Measurements from ENCODE around the gene YPEL2. TPM values are rescaled to one million over a fixed set of nuclear protein-coding genes. Genes with fewer than 3 reads are reported as not detected.

The YPEL2 gene
- total and polyA plus RNA-seq, 9 donors = 6.6 to 28.1 (median 10.6) TPM

DNA sequence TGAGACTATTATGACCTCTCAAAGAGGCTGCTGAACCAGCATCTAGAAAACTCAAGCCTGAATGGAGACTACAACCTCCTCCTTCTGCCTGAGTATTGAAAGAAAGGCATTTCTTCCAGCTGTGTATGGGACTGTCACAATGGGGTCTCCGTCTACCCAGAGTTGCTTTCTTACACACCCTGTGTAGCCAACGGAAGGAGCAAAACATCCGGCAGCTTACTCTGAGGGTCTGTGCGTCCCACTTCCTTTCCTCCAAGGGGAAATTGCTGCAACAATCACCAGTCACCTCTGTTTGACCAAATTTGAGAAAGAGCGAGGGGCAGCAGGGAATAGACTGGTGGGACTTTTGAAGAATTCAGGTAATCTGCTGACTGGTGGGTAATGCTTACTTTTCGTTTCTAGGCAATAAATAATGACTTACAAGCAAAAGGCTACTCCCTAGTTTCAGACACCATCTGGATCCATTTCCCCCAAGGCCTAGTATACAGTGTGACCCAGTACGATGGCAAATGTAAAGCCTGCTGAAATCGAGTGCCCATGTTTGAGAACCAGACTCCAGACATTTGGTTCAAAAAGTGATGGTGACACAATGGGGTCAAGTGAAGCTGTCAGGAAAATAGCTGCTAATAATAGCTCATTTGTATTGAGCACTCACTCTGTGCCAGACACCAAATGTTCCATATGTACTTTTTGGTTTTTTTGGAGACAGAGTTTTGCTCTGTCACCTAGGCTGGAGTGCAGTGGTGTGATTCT is 81.7 kb downstream of the YPEL2 start:
- Histone ChIP-seq H3K4me3 (no peak overlapping the region), H3K27me3 (no peaks in the 10 kb centered on the region), H3K4me1 (ENCODE audit: insufficient read depth) (peaks cover 3% of the 10 kb centered on the region), H3K27ac (no peak overlapping the region), H3K36me3 (no peaks in the 10 kb centered on the region), H3K9me3 (no peaks in the 10 kb centered on the region)
- no peak for DNase-seq
- intact Hi-C loops (cut with DNase I) = no loop called here
- WGBS, 3 donors = 68 to 72% (median 71%) methylated on average over 8 of the region's 8 CpGs
- TF ChIP-seq, protein P1, sequence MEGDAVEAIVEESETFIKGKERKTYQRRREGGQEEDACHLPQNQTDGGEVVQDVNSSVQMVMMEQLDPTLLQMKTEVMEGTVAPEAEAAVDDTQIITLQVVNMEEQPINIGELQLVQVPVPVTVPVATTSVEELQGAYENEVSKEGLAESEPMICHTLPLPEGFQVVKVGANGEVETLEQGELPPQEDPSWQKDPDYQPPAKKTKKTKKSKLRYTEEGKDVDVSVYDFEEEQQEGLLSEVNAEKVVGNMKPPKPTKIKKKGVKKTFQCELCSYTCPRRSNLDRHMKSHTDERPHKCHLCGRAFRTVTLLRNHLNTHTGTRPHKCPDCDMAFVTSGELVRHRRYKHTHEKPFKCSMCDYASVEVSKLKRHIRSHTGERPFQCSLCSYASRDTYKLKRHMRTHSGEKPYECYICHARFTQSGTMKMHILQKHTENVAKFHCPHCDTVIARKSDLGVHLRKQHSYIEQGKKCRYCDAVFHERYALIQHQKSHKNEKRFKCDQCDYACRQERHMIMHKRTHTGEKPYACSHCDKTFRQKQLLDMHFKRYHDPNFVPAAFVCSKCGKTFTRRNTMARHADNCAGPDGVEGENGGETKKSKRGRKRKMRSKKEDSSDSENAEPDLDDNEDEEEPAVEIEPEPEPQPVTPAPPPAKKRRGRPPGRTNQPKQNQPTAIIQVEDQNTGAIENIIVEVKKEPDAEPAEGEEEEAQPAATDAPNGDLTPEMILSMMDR (IDR thresholded peaks at IDR 0.05) = no peak
- TF ChIP-seq POLR2A (IDR thresholded peaks at IDR 0.05) (no peak), EP300 (IDR thresholded peaks at IDR 0.05) (no peak)

DNA sequence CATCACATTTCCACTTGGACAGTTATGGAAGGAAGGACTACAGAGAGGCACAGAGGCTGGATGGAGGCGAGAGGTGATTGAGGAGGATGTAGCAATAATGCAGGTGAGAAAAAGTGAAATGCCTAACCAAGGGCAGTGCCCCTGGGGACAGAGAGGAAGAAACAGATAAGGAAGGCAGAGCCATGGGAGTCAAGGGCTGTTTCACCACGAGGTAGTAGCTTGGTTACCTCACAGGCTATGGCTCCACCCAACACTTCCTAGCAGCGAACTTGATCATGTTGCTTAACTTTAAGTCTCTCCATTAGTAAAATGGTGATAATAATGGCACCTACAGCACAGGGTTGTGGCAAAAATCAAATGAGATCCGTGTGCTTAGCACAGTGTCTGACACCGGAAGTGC is 83.9 kb downstream of the YPEL2 start:
- Histone ChIP-seq H3K36me3 (no peaks in the 10 kb centered on the region), H3K9me3 (no peaks in the 10 kb centered on the region), H3K4me3 (no peak overlapping the region), H3K27ac (no peak overlapping the region), H3K27me3 (no peaks in the 10 kb centered on the region), H3K4me1 (ENCODE audit: insufficient read depth) (no peaks in the 10 kb centered on the region)
- intact Hi-C loops (cut with DNase I) = no loop called here
- DNase-seq = no peak
- TF ChIP-seq POLR2A (IDR thresholded peaks at IDR 0.05) = no peak
- TF ChIP-seq, protein P1 (IDR thresholded peaks at IDR 0.05) = no peak
- no peak for TF ChIP-seq EP300 (IDR thresholded peaks at IDR 0.05)
- 70 to 82% (median 70%) methylated on average over 5 of the region's 5 CpGs for WGBS, 3 donors

DNA sequence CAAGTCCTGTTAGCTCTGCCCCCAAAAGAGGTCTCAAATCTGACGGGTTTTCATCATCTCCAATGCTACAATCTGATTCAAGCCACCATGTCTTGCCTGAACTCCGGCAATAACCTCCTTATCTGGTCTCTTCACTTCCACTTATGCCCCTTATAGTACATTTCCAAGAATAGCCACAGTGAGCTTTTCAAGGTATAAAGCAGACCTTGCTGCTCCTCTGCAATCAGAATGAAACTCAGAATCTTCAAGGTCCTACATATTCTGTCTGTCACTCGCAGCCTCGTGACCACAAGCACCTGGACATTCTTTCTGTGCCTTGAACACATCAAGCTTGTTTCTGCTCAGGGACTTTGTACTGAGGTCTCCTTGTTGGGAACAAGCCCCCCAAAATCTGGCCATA is 84.7 kb downstream of the YPEL2 start:
- Histone ChIP-seq H3K4me1 (ENCODE audit: insufficient read depth) (no peaks in the 10 kb centered on the region), H3K36me3 (no peaks in the 10 kb centered on the region), H3K4me3 (no peak overlapping the region), H3K27ac (no peak overlapping the region), H3K27me3 (no peaks in the 10 kb centered on the region), H3K9me3 (no peaks in the 10 kb centered on the region)
- no peak for TF ChIP-seq EP300 (IDR thresholded peaks at IDR 0.05)
- TF ChIP-seq, protein P1 (IDR thresholded peaks at IDR 0.05) = no peak
- no peak for TF ChIP-seq POLR2A (IDR thresholded peaks at IDR 0.05)
- no peak for DNase-seq
- WGBS, 3 donors = 79 to 86% (median 85%) methylated on average over 4 of the region's 4 CpGs
- intact Hi-C loops (cut with DNase I) = no loop called here

DNA sequence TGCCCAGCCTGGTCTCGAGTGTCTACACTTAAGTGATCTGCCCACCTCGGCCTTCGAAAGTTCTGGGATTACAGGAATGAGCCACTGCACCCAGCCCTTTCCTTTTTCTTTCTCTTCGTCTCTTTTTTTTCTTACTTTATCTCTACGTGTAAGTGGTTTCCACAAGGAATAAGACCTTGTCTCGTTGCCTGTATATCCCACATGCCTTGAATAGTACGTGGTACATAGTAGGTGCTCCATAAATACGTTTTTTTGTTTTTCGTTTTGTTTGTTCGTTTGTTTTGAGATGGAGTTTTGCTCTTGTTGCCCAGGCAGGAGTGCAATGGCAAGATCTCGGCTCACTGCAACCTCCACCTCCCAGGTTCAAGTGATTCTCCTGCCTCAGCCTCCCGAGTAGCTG is 86.0 kb downstream of the YPEL2 start:
- no peaks in the 10 kb centered on the region for H3K36me3 ChIP-seq
- H3K4me1 ChIP-seq (ENCODE audit: insufficient read depth) = no peaks in the 10 kb centered on the region
- no peaks in the 10 kb centered on the region for H3K9me3 ChIP-seq
- DNase-seq = no peak
- 91 to 94% (median 94%) methylated on average over 12 of the region's 12 CpGs for WGBS, 3 donors
- H3K27ac ChIP-seq = no peak overlapping the region
- H3K4me3 ChIP-seq = no peak overlapping the region
- intact Hi-C loops (cut with DNase I) = no loop called here
- TF ChIP-seq EP300 (IDR thresholded peaks at IDR 0.05) (no peak), POLR2A (IDR thresholded peaks at IDR 0.05) (no peak)
- TF ChIP-seq, protein P1 (IDR thresholded peaks at IDR 0.05) = no peak
- H3K27me3 ChIP-seq = no peaks in the 10 kb centered on the region
